IMR-90 (cell line): ENCODE measurements around the gene ASTN2. TPM values are rescaled to one million over a fixed set of nuclear protein-coding genes. Genes with fewer than 3 reads are reported as not detected.

Source experiments
- ATAC-seq: fragments of 200-7000 bp; cut with Tn5 transposase; 2 replicates; pipeline ENCODE4 v1.9.1; 2020; ENCODE audit warnings: low read depth, mild to moderate bottlenecking, moderate library complexity
- BruUV-seq: library from RNA; stranded (reverse); fragments of 400-500 nt; replicated peaks from 2 replicates; lab custom pipeline; 2021; lab: Mats Ljungman, UMichigan
- CTCF ChIA-PET: fragments of 300-600 bp; formaldehyde crosslinking; extraction: SDS; loops from one replicate; lab custom pipeline; 2021; ENCODE audit warnings: antibody characterized with exemption; lab: Yijun Ruan, JAX
- POLR2A ChIA-PET: fragments of 300-600 bp; sonication (Branson Sonifier 250); formaldehyde crosslinking; loops from one replicate; lab custom pipeline; 2022; ENCODE audit warnings: antibody characterized with exemption; ENCODE audit not compliant: unreplicated experiment; lab: Charles Lee
- DNase-seq: peaks from one replicate; pipeline ENCODE4 v3.0.0; 2013
- H2AFZ ChIP-seq: replicated peaks from 2 replicates; pipeline ENCODE3; 2013; ENCODE audit warnings: low read length, mild to moderate bottlenecking; ENCODE audit not compliant: poor library complexity
- H2AK5ac ChIP-seq: 2 replicates; pipeline ENCODE4 v1.6.1; 2013; ENCODE audit warnings: low read depth, low read length, inconsistent platforms
- H2AK9ac ChIP-seq: replicated peaks from 2 replicates; pipeline ENCODE3; 2013; ENCODE audit warnings: mild to moderate bottlenecking, low read depth, low read length, moderate library complexity; ENCODE audit not compliant: poor library complexity
- H2BK120ac ChIP-seq: 2 replicates; pipeline ENCODE4 v1.6.1; 2013; ENCODE audit warnings: low read depth, low read length, inconsistent platforms
- H2BK15ac ChIP-seq: 3 replicates; pipeline ENCODE4 v1.6.1; 2013; ENCODE audit warnings: low read depth, low read length, inconsistent platforms
- H2BK20ac ChIP-seq: 2 replicates; pipeline ENCODE4 v1.6.1; 2013; ENCODE audit warnings: low read depth, mild to moderate bottlenecking, inconsistent platforms, low read length, moderate library complexity
- H2BK5ac ChIP-seq: 2 replicates; pipeline ENCODE4 v1.6.1; 2013; ENCODE audit warnings: mild to moderate bottlenecking, low read depth, low read length, inconsistent platforms; ENCODE audit not compliant: poor library complexity, severe bottlenecking
- H3K14ac ChIP-seq: replicated peaks from 2 replicates; pipeline ENCODE4 v1.6.1; 2013; ENCODE audit warnings: low read depth, low read length, inconsistent platforms
- H3K18ac ChIP-seq: 2 replicates; pipeline ENCODE4 v1.6.1; 2013; ENCODE audit warnings: low read depth, low read length, control low read depth
- H3K23ac ChIP-seq: 2 replicates; pipeline ENCODE4 v1.6.1; 2013; ENCODE audit warnings: low read depth, low read length, inconsistent platforms
- H3K27ac ChIP-seq: 2 replicates; pipeline ENCODE4 v1.5.1; 2013; ENCODE audit warnings: mild to moderate bottlenecking, control low read depth, low read length; ENCODE audit not compliant: insufficient read depth
- H3K27me3 ChIP-seq: 2 replicates; pipeline ENCODE4 v1.6.1; 2013; ENCODE audit warnings: low read length; ENCODE audit not compliant: control insufficient read depth, insufficient read depth
- H3K36me3 ChIP-seq: 2 replicates; pipeline ENCODE4 v1.6.1; 2013; ENCODE audit warnings: low read length, mixed read lengths; ENCODE audit not compliant: control insufficient read depth, insufficient read depth
- H3K4ac ChIP-seq: 2 replicates; pipeline ENCODE4 v1.6.1; 2013; ENCODE audit warnings: low read depth, low read length, inconsistent platforms
- H3K4me1 ChIP-seq: 2 replicates; pipeline ENCODE4 v1.6.1; 2013; ENCODE audit warnings: low read length, mixed read lengths; ENCODE audit not compliant: control insufficient read depth, insufficient read depth
- H3K4me2 ChIP-seq: 2 replicates; pipeline ENCODE4 v1.6.1; 2013; ENCODE audit warnings: low read depth, mild to moderate bottlenecking, control low read depth, low read length, moderate library complexity
- H3K4me3 ChIP-seq: 2 replicates; pipeline ENCODE4 v1.5.1; 2013; ENCODE audit warnings: low read depth, mild to moderate bottlenecking, control low read depth, low read length, moderate library complexity; ENCODE audit not compliant: insufficient read depth
- H3K56ac ChIP-seq: 2 replicates; pipeline ENCODE4 v1.6.1; 2013; ENCODE audit warnings: low read length, inconsistent platforms; ENCODE audit not compliant: insufficient read depth; ENCODE audit errors: extremely low read depth
- H3K79me1 ChIP-seq, 2 experiments: 2 replicates each; pipeline ENCODE4 v1.6.1; 2013; ENCODE audit warnings: low read length in 2 of 2, inconsistent platforms in 1 of 2, low read depth in 1 of 2
- H3K9ac ChIP-seq: 2 replicates; pipeline ENCODE4 v1.6.1; 2013; ENCODE audit warnings: low read depth, low read length, control low read depth
- H3K9me1 ChIP-seq: 2 replicates; pipeline ENCODE4 v1.6.1; 2013; ENCODE audit warnings: low read length, inconsistent platforms; ENCODE audit not compliant: insufficient read depth
- H3K9me3 ChIP-seq: 2 replicates; pipeline ENCODE4 v1.6.1; 2013; ENCODE audit warnings: low read length; ENCODE audit not compliant: control insufficient read depth, insufficient read depth
- H4K20me1 ChIP-seq: 2 replicates; pipeline ENCODE4 v1.6.1; 2013; ENCODE audit warnings: low read length, inconsistent platforms; ENCODE audit not compliant: insufficient read depth
- H4K5ac ChIP-seq: 2 replicates; pipeline ENCODE4 v1.6.1; 2013; ENCODE audit warnings: mild to moderate bottlenecking, low read depth, low read length, control low read depth
- H4K8ac ChIP-seq, 2 experiments: 2 replicates each; pipeline ENCODE4 v1.6.1; 2013; ENCODE audit warnings: low read depth in 2 of 2, low read length in 2 of 2, control low read depth in 1 of 2, inconsistent platforms in 1 of 2
- H4K91ac ChIP-seq: 2 replicates; pipeline ENCODE4 v1.6.1; 2013; ENCODE audit warnings: low read depth, low read length, inconsistent platforms; ENCODE audit not compliant: insufficient read depth
- BHLHE40 ChIP-seq: fragments of 150-350 bp; IDR thresholded peaks from 2 replicates; pipeline ENCODE4 v1.6.1; 2016; ENCODE audit warnings: mild to moderate bottlenecking, low read depth, low read length
- CEBPB ChIP-seq: IDR thresholded peaks from 2 replicates; pipeline ENCODE4 v1.6.1; 2012; ENCODE audit warnings: low read depth, low read length, improper control_type of control experiment
- CHD1 ChIP-seq: IDR thresholded peaks from 2 replicates; pipeline ENCODE4 v1.6.1; 2012; ENCODE audit warnings: low read depth, low read length, improper control_type of control experiment
- FOS ChIP-seq: fragments of 150-350 bp; IDR thresholded peaks from 2 replicates; pipeline ENCODE4 v1.6.1; 2016; ENCODE audit warnings: low read depth, low read length
- MAFK ChIP-seq: IDR thresholded peaks from 2 replicates; pipeline ENCODE4 v1.6.1; 2012; ENCODE audit warnings: low read depth, low read length, improper control_type of control experiment
- MAZ ChIP-seq: IDR thresholded peaks from 2 replicates; pipeline ENCODE4 v1.6.1; 2012; ENCODE audit warnings: low read depth, mild to moderate bottlenecking, low read length, improper control_type of control experiment, moderate library complexity, borderline replicate concordance
- MXI1 ChIP-seq: IDR thresholded peaks from 2 replicates; pipeline ENCODE4 v1.6.1; 2012; ENCODE audit warnings: low read depth, mild to moderate bottlenecking, low read length, moderate library complexity, borderline replicate concordance
- NFE2L2 ChIP-seq: fragments of 150-350 bp; IDR thresholded peaks from 2 replicates; pipeline ENCODE4 v1.6.1; 2016; ENCODE audit warnings: low read depth, mild to moderate bottlenecking, low read length
- POLR2A ChIP-seq: IDR thresholded peaks from 2 replicates; pipeline ENCODE4 v1.6.1; 2012; ENCODE audit warnings: mild to moderate bottlenecking, low read depth, low read length
- RAD21 ChIP-seq: IDR thresholded peaks from 2 replicates; pipeline ENCODE4 v1.6.1; 2012; ENCODE audit warnings: low read length, improper control_type of control experiment
- RCOR1 ChIP-seq: IDR thresholded peaks from 2 replicates; pipeline ENCODE4 v1.6.1; 2012; ENCODE audit warnings: mild to moderate bottlenecking, low read length, improper control_type of control experiment; ENCODE audit not compliant: insufficient replicate concordance
- RFX5 ChIP-seq: IDR thresholded peaks from 2 replicates; pipeline ENCODE4 v1.8.0; 2012; ENCODE audit warnings: low read depth, mild to moderate bottlenecking, low read length, moderate library complexity
- SMC3 ChIP-seq: fragments of 150-350 bp; IDR thresholded peaks from 2 replicates; pipeline ENCODE4 v1.6.1; 2016; ENCODE audit warnings: low read depth, mild to moderate bottlenecking, antibody characterized with exemption, low read length, moderate library complexity
- WGBS, 2 experiments: methylation state at CpG; one replicate each; pipeline versions ENCODE4 v1.1.5 to v1.1.7; 2013; ENCODE audit warnings: missing lambda C conversion rate in 2 of 2; ENCODE audit not compliant: insufficient read length in 1 of 2; ENCODE audit errors: extremely low coverage in 2 of 2; 5-methylcytosine and 5-hydroxymethylcytosine counted together
- dilution Hi-C: fragments of 300-500 bp; cut with HindIII; formaldehyde crosslinking; loops from one replicate; pipeline ENCODE4 v1.14.3; 2018; ENCODE audit warnings: low sequenced_read_pairs; ENCODE audit not compliant: unreplicated experiment
- in situ Hi-C: fragments of 300-500 bp; cut with MboI; formaldehyde crosslinking; loops from 3 replicates; pipeline ENCODE4 v1.14.3; 2019; ENCODE audit warnings: low sequenced_read_pairs, inconsistent platforms, mixed read lengths
- intact Hi-C: fragments of 100-400 bp; cut with micrococcal nuclease; formaldehyde crosslinking; loops from 2 replicates; pipeline ENCODE4 v1.10.0; 2022
- polyA plus RNA-seq, 3 experiments: library from polyadenylated mRNA; depleted of rRNA; stranded (reverse); fragments of >200 nt; gene quantifications; 2 replicates each; pipeline ENCODE4 v1.2.3, GENCODE V29; 2012; ENCODE audit warnings: low replicate concordance in 1 of 3
- total RNA-seq: library from RNA; depleted of rRNA; stranded (reverse); fragments of >200 nt; gene quantifications from 2 replicates; pipeline ENCODE4 v1.2.3, GENCODE V29; 2012
- TF ChIP-seq, protein P1 (sequence below): fragments of 150-350 bp; IDR thresholded peaks from 2 replicates; pipeline ENCODE4 v1.6.1; 2016; ENCODE audit warnings: low read depth, mild to moderate bottlenecking, low read length, moderate library complexity, borderline replicate concordance
- TF ChIP-seq, protein P2 (sequence below): fragments of 150-350 bp; IDR thresholded peaks from 2 replicates; pipeline ENCODE4 v1.6.1; 2017; ENCODE audit warnings: mild to moderate bottlenecking, antibody characterized with exemption, low read length, low read depth
- TF ChIP-seq, protein P3 (sequence below): conservative IDR thresholded peaks from 2 replicates; pipeline ENCODE4 v1.5.1; 2012; ENCODE audit warnings: mild to moderate bottlenecking, low read depth, low read length, improper control_type of control experiment

The ASTN2 gene
- total and polyA plus RNA-seq, 2 of the 4 experiments (the other 2 are of a cell fraction): 3.8 to 6.8 TPM

DNA sequence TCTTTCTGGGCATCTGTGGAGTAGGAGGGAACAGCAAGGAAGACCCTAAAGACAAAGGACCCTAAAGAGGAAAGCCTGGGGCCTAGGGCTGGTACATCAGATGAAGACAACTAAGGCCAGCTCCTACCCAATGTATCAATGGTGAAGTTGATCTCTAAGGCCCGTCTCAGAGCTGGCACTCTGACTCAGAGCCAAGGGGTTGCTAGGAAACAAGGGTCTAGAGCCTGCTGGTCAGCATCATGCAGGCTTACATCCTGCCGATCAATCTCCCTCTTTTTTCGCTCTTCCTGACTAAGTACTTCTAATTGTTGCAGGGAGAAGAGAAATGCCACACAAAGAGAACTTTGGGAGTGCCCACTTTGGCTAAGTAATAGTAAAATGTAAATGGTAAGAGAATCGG lies 701.6 kb downstream of the ASTN2 start:
- WGBS, 2 experiments: no CpG with 5 or more reads among the region's 4 CpGs
- no peak overlapping the region for H3K27ac ChIP-seq

More for the DNA sequence above, 701.6 kb downstream of the ASTN2 start:
- Histone ChIP-seq H4K20me1 (no peaks in the 10 kb centered on the region), H2BK120ac (no peak overlapping the region), H3K18ac (no peak overlapping the region), H2BK15ac (no peak overlapping the region), H2AK5ac (no peak overlapping the region), H2BK20ac (no peak overlapping the region), H4K91ac (no peak overlapping the region), H3K56ac (no peak overlapping the region), H4K5ac (no peak overlapping the region), H2BK5ac (no peak overlapping the region), H3K27me3 (no peaks in the 10 kb centered on the region), H3K4ac (no peak overlapping the region), H2AFZ (no peak overlapping the region), H3K79me1 (no peaks in the 10 kb centered on the region; a peak in 2 of 4 replicates), H3K4me1 (no peaks in the 10 kb centered on the region), H3K9ac (no peak overlapping the region), H3K14ac (no peak overlapping the region), H3K36me3 (no peaks in the 10 kb centered on the region; the same call in 1 of the 2 replicates), H3K9me3 (no peaks in the 10 kb centered on the region), H3K4me3 (no peak overlapping the region), H2AK9ac (no peak overlapping the region), H3K4me2 (no peak overlapping the region), H4K8ac (no peak overlapping the region), H3K9me1 (no peaks in the 10 kb centered on the region; the same call in 1 of the 2 replicates), H3K23ac (no peak overlapping the region)
- intact Hi-C loops (no loop called here), in situ Hi-C loops (no loop called here), dilution Hi-C loops (no loop called here)
- DNase-seq: no peak
- BruUV-seq: no TSS peak
- CTCF ChIA-PET: no interaction called here
- TF ChIP-seq RCOR1 (no peak), SMC3 (no peak), RAD21 (no peak), CEBPB (no peak), POLR2A (no peak), CHD1 (no peak), RFX5 (no peak), MXI1 (no peak), NFE2L2 (no peak), BHLHE40 (no peak), MAZ (no peak), FOS (no peak), MAFK (no peak)
- TF ChIP-seq, protein P1, sequence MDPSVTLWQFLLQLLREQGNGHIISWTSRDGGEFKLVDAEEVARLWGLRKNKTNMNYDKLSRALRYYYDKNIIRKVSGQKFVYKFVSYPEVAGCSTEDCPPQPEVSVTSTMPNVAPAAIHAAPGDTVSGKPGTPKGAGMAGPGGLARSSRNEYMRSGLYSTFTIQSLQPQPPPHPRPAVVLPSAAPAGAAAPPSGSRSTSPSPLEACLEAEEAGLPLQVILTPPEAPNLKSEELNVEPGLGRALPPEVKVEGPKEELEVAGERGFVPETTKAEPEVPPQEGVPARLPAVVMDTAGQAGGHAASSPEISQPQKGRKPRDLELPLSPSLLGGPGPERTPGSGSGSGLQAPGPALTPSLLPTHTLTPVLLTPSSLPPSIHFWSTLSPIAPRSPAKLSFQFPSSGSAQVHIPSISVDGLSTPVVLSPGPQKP: no peak
- TF ChIP-seq, protein P2, sequence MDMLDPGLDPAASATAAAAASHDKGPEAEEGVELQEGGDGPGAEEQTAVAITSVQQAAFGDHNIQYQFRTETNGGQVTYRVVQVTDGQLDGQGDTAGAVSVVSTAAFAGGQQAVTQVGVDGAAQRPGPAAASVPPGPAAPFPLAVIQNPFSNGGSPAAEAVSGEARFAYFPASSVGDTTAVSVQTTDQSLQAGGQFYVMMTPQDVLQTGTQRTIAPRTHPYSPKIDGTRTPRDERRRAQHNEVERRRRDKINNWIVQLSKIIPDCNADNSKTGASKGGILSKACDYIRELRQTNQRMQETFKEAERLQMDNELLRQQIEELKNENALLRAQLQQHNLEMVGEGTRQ: no peak
- TF ChIP-seq, protein P3, sequence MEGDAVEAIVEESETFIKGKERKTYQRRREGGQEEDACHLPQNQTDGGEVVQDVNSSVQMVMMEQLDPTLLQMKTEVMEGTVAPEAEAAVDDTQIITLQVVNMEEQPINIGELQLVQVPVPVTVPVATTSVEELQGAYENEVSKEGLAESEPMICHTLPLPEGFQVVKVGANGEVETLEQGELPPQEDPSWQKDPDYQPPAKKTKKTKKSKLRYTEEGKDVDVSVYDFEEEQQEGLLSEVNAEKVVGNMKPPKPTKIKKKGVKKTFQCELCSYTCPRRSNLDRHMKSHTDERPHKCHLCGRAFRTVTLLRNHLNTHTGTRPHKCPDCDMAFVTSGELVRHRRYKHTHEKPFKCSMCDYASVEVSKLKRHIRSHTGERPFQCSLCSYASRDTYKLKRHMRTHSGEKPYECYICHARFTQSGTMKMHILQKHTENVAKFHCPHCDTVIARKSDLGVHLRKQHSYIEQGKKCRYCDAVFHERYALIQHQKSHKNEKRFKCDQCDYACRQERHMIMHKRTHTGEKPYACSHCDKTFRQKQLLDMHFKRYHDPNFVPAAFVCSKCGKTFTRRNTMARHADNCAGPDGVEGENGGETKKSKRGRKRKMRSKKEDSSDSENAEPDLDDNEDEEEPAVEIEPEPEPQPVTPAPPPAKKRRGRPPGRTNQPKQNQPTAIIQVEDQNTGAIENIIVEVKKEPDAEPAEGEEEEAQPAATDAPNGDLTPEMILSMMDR: no peak
- no peak for ATAC-seq
- POLR2A ChIA-PET: no interaction called here
